Thoracic aorta (tissue), 2 donors: ENCODE measurements around the gene MRPL36. TPM values are rescaled to one million over a fixed set of nuclear protein-coding genes. Genes with fewer than 3 reads are reported as not detected.
"Not testable (repeated sequence)": the region's sequence is repeated elsewhere in the genome, so short reads cannot be mapped to it uniquely, and the experiment has no call there.

Experiments
- ATAC-seq: fragments of 150-250 bp; one replicate; pipeline ENCODE4 v1.8.0; 2017; ENCODE audit warnings: low read depth; ENCODE audit not compliant: insufficient number of reproducible peaks, low FRiP score
- DNase-seq: peaks from one replicate; pipeline ENCODE4 v3.0.0-alpha.2; 2020; ENCODE audit warnings: low spot score
- H3K27ac ChIP-seq, 2 donors: fragments of 200-600 bp; sonication (generic); 1 replicate in 1 of 2; 2 replicates in 1 of 2; pipeline ENCODE4 v1.5.1; 2016; ENCODE audit warnings: mild to moderate bottlenecking in 2 of 2, moderate library complexity in 2 of 2
- H3K27me3 ChIP-seq: fragments of 200-600 bp; sonication (generic); replicated peaks from 2 replicates; pipeline ENCODE4 v1.6.0; 2016; ENCODE audit warnings: mild to moderate bottlenecking; ENCODE audit not compliant: insufficient read depth
- H3K36me3 ChIP-seq: fragments of 200-600 bp; sonication (generic); one replicate; pipeline ENCODE4 v1.5.1; 2016
- H3K4me1 ChIP-seq, 2 donors: fragments of 200-600 bp; sonication (generic); 1 replicate in 1 of 2; 2 replicates in 1 of 2; pipeline versions ENCODE4 v1.5.1 to v1.6.0; 2016; ENCODE audit warnings: low read depth in 2 of 2, mild to moderate bottlenecking in 1 of 2; ENCODE audit not compliant: control insufficient read depth in 1 of 2
- H3K4me3 ChIP-seq: fragments of 200-600 bp; sonication (generic); 2 replicates; pipeline ENCODE4 v1.5.1; 2016; ENCODE audit warnings: mild to moderate bottlenecking
- H3K9me3 ChIP-seq: fragments of 200-600 bp; sonication (generic); 2 replicates; pipeline ENCODE4 v1.5.1; 2016
- total RNA-seq, 2 donors: library from RNA; depleted of rRNA; stranded (reverse); fragments of >200 nt; gene quantifications; one replicate each; pipeline versions ENCODE4 v1.1.0 to v1.2.3, GENCODE V29; 2016
- TF ChIP-seq, protein P1 (sequence below): fragments of 200-600 bp; sonication (generic); IDR thresholded peaks from one replicate; pipeline ENCODE4 v1.5.1; 2019; ENCODE audit warnings: antibody characterized with exemption

MRPL36 gene
- total RNA-seq, 2 donors from 2014 or later = 26.2 to 26.9 TPM

DNA sequence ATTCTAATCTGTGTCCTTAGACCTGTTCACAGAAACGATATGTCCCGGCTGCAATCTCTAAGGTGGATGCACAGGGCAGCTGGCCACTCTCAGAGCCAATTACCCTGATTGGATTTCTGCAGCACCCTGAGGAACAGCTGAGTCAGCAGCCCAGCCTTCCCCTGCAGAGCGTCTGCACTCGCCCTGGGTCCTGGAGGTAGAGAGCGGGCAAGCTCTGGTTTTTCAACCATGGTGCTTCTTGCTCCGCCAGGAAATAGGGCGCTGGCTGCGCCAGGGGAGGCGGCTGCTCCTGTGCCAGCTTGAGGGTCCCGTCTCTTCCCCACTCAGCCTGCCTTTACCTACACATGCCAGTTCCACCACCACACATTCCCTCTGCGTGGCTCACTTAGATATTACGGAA lies 20.7 kb upstream of the MRPL36 start:
- no peaks in the 10 kb centered on the region for H3K9me3 ChIP-seq
- H3K27ac ChIP-seq = no peak overlapping the region
- no peak overlapping the region for H3K4me3 ChIP-seq
- no peaks in the 10 kb centered on the region for H3K4me1 ChIP-seq
- H3K36me3 ChIP-seq = peaks cover 38% of the 10 kb centered on the region
- H3K27me3 ChIP-seq = no peaks in the 10 kb centered on the region
- ATAC-seq (no peak), DNase-seq (no peak)
- TF ChIP-seq, protein P1, sequence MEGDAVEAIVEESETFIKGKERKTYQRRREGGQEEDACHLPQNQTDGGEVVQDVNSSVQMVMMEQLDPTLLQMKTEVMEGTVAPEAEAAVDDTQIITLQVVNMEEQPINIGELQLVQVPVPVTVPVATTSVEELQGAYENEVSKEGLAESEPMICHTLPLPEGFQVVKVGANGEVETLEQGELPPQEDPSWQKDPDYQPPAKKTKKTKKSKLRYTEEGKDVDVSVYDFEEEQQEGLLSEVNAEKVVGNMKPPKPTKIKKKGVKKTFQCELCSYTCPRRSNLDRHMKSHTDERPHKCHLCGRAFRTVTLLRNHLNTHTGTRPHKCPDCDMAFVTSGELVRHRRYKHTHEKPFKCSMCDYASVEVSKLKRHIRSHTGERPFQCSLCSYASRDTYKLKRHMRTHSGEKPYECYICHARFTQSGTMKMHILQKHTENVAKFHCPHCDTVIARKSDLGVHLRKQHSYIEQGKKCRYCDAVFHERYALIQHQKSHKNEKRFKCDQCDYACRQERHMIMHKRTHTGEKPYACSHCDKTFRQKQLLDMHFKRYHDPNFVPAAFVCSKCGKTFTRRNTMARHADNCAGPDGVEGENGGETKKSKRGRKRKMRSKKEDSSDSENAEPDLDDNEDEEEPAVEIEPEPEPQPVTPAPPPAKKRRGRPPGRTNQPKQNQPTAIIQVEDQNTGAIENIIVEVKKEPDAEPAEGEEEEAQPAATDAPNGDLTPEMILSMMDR = no peak

DNA sequence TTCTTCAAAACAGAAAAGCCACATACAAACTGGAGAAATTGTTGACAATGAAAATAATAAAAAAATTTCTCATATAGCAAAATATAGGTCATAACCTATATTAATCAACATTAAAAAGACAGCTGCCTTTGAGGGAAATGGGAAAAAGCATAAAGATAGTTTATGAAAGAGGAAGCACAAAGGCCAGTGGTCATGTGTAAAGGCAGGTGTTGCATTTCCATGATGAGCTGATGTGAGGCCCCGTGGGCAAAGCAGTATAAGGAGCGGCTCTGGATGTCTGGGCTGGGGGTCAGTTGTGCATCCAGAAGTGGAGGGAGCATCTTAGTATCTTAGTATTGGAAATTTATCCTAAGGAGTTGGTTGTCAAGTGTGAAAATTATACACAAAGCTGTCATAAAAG lies 19.8 kb upstream of the MRPL36 start:
- Histone ChIP-seq H3K4me3 (no peak overlapping the region), H3K27ac (no peak overlapping the region), H3K9me3 (no peaks in the 10 kb centered on the region), H3K4me1 (no peaks in the 10 kb centered on the region), H3K36me3 (peaks cover 48% of the 10 kb centered on the region), H3K27me3 (no peaks in the 10 kb centered on the region)
- ATAC-seq = no peak
- TF ChIP-seq, protein P1 = no peak
- DNase-seq = no peak

- TF ChIP-seq, protein P1 = no peak
- Histone ChIP-seq H3K4me3 (no peak overlapping the region), H3K27me3 (no peaks in the 10 kb centered on the region), H3K36me3 (peaks cover 54% of the 10 kb centered on the region), H3K27ac (no peak overlapping the region), H3K9me3 (no peaks in the 10 kb centered on the region), H3K4me1 (no peaks in the 10 kb centered on the region)
- ATAC-seq = no peak
- DNase-seq = no peak
These were observed 19.1 kb upstream of the MRPL36 start for GRCh38 chr5:1818784-1819183.

GRCh38 chr5:1817261-1818043 lies 17.8 kb upstream of the MRPL36 start:
- TF ChIP-seq, protein P1 = no peak
- peaks cover 55% of the 10 kb centered on the region for H3K36me3 ChIP-seq
- no peaks in the 10 kb centered on the region for H3K9me3 ChIP-seq
- no peak overlapping the region for H3K4me3 ChIP-seq
- ATAC-seq = no peak
- no peak overlapping the region for H3K27ac ChIP-seq
- no peak for DNase-seq
- no peaks in the 10 kb centered on the region for H3K27me3 ChIP-seq
- H3K4me1 ChIP-seq = no peaks in the 10 kb centered on the region

- H3K9me3 ChIP-seq, H3K4me3 ChIP-seq, H3K4me1 ChIP-seq, DNase-seq, ATAC-seq, H3K27ac ChIP-seq, H3K27me3 ChIP-seq: not testable (repeated sequence)
- peaks cover 57% of the 10 kb centered on the region for H3K36me3 ChIP-seq
These were observed 17.0 kb upstream of the MRPL36 start for GRCh38 chr5:1816495-1817089.
